Left hindlimb (tissue), 1 donor: ENCODE measurements around the gene USP40.

Source experiments
- DNase-seq: peaks from one replicate; pipeline ENCODE4 v3.0.0-alpha.2; 2018

Gene USP40

DNA sequence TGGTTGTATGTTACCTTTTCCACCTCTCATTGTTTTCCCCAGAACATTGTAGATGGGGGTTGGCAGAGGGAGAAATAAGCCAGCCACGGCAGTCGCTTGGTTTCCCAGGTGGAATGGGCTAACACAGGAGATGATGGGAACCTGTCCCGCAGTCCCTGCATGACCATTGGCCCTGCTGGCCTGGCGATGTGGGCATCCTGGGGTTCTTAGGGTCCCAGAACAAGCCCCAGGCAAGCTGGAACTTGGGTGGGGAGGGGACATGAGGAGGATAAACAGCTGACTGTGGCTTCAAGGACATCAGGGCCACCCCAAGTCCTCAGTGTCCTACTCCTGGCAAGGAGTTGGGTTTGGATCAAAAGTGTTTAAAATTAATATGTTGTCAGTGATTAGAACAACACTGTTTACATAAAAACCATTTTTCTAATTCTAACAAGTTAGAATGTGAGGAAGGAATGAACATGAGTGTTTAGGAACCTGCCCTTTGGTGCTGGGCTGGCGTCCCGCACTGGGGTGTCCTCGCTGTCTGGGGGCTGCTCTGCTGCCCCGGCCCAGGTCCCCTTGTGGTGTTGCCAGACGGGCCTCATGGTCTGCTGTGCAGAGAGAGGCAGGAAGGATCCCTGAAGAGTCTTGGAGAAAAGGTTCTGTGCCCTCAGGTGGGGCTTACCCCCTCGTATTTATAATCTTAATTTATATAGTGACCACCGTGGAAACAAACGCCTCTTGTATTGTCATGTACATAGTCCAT, 95.1 kb downstream of the USP40 start:
- DNase-seq = no peak

DNA sequence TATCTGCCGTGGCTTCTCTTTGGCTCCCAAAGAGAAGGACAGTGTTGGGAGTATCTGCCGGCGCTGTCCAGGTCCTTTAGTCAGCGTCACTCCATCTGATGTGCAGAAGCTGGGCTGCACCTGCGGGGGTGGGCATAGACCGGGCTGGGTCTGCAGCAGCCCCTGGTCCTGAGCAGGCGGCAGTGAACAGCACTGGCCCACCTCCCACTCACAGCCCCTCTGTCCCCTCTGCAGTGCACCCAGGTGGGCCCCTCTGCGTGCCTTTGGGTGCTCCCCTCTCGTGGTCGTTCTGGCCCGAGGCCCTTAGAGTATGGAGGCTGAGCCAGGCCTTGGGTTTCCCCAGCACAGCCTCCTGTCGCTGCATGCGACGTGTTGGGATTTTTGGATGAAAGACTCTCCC, 95.7 kb downstream of the USP40 start:
- peak; percentile 21 for DNase-seq

GRCh38 chr2:233470011-233470687, 96.4 kb downstream of the USP40 start:
- peak; percentile 63 for DNase-seq

DNA sequence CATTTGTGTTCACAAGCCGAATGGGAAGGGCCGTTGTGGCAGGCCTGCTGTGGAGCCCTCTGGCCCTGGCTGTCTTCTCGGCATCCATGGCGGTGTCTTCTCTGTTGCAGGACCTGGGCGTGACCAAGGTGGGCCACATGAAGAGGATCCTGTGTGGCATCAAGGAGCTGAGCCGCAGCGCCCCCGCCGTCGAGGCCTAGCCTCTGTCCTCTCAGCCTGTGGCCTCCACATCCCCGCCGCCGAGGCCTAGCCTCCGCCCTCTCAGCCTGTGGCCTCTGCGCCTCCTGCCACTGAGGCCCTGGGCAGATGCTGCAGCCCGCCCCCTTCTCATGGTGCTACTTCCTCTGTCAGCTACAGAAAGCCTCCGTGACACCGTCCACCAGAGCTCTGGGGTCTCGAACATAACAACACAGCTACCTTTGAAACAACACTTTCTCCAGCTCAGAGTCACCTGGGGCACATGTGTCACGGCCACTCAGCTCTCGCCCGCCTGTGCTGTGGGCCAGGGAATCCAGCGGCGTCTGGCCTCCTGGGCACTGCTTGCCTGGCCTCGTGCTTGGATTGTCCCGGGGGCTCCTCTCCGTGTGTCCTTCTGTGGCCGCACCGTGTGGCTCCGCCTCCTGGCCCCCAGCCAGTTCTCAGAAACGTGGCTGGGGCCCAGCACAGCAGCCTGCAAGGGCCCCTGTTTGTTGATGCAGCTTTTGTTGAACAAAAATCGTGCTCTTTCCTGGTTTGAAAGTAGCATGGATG, 97.1 kb downstream of the USP40 start:
- DNase-seq = peak; percentile 17

DNA sequence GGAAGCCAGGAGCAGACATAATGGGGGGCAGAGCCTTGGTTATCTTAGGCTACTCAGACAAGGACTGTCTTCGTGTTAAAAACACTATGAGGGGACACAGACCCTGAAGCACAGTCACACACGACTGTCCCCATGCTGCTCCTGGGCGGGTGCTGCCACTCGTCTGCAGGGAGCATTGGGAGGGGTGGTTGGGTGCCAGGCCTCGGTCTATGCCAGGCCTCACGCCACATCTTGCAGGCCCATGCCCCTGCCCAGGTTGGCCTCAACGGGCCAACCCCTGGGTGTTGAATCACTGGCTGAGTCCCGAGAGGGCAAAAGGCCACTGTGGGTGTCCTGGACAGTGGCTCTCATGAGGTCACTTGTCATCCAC, 97.9 kb downstream of the USP40 start:
- DNase-seq = peak; percentile 21

DNA sequence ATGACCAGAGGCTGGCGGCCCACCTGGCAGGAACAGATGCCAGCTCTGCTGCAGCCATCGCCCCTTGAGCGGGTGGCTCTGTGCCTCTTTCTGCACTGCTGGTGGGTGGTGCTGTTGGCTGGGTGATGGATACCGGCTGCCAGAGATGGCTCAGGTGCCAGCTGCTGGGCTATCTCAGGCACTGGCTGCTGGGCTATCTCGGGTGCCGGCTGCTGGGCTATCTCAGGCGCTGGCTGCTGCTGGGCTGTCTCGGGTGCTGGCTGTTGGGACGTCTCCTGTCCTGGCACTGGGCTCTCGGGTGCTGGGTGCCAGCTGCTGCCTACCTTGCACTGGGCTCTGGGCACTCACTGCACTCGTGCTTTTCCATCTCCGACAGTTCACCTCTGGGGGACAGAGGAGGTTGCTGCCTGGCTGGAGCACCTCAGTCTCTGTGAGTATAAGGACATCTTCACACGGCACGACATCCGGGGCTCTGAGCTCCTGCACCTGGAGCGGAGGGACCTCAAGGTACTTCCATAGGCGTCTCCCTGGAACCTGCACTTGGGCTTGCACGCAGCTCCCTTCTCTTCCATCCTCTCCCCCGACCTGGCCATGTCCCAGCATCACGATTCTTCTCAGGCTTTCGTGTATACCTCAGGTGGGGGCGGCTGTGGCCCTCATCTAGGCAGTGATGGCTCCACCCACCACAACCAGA, 98.4 kb downstream of the USP40 start:
- DNase-seq = peak; percentile 20

DNA sequence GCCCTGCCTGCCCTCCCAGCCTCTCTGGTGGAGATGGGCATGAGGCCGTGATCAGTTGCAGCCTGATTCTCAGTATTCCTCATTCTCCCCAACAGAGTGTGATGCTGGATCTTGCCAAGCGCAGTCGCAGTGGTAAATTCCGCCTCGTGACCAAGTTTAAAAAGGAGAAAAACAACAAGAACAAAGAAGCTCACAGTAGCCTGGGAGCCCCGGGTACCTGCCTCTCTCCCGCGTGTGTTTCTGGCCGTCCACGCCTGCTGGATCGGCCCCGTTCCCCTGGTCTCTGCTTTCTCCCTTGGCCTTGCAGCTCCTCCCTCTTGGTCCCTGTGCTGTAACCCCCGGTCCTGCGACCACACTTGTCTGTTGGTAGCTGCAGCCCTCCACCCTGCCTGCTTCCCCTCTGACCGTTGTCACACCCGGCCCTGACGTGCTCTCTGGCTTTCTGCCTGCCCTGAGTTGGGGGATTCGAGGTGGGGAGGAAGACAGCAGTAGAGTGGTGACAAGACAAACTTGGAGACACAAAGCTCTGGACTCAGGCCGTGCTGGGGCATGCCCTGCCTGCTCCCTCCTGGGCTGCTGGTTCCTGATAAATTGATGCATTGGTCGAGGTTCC, 99.5 kb downstream of the USP40 start:
- peak; percentile 26 for DNase-seq

GRCh38 chr2:233464531-233465240, 101.9 kb downstream of the USP40 start:
- peak; percentile 17 for DNase-seq

GRCh38 chr2:233464056-233464455, 102.5 kb downstream of the USP40 start:
- DNase-seq = no peak

- no peak for DNase-seq
These were observed 103.0 kb downstream of the USP40 start for GRCh38 chr2:233463586-233463985.

GRCh38 chr2:233462826-233463470, 103.6 kb downstream of the USP40 start:
- no peak for DNase-seq

DNA sequence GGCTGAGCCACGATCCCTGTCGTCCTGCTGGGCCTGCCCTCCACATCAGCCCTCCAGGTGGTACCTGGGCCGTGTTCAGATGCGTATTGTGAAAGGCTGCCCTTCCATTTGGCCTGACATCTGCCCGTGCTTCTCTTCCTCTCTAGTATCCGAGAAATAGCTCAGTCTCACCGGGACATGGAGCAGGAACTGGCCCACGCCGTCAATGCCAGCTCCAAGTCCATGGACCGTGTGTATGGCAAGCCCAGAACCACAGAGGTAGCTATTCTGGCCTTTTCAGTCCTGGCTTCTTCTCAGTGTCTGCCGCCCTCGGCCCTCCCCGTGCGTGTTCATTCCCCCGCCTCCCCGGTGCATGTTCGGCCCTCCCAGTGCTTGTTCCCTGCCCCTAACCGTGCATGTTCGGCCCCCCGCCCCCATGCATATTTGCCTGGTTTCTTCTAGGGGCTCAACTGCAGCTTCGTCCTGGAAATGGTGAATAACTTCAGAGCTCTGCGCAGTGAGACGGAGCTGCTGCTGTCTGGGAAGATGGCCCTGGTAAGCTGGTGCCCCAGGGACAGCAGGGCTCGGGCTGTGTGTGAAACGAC, 104.3 kb downstream of the USP40 start:
- DNase-seq = no peak

DNA sequence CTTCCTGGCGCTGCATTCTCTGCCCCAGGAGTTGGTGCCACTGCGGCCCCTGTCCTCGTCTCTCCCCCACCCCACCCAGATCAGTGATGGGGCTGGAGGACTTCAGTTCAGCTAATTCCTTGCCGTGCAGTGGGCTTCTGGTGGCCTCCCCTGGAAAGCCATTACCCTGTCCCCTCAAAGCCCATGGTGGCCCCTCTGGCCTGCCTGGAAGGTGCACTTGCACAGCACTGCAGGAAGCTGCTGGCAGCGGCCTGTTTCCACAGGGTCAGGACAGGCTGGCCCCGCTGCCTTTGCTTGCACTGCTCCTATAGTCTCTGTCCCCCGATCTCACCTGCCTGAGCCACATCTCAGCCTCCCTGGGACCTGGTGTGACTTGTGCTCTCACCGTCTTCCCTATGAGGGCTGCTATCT, 105.1 kb downstream of the USP40 start:
- DNase-seq = no peak

DNA sequence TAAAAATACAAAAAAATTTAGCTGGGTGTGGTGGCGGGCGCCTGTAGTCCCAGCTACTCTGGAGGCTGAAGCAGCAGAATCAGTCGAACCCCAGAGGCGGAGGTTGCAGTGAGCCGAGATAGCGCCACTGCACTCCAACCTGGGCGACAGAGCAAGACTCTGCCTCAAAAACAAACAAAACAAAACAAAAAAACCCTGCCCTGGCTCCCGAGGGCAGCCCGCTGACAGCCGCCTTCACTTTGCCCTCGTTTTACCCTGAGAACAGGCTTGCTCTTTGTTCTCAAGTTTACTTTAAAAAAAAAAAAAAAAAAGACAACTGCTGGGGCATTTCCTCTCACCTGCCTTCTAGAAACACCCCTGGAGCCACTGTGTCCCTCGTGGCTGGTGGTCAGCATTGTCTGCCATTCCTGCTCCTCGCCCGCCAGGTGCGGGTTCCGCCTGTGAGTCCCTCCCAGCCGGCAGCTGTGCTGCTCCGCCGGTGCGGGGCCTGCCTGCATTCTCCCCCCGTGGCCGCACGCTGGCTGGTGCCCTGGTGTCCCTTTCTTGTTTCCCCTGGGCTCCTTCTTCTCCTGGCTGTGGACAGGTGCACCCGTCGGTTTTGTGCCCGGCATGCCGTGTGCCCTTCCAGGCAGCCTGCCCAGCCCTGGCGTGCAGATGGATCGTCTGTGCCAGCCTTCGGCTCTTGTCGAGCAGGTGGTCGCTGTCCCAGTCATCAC, 105.7 kb downstream of the USP40 start:
- DNase-seq = peak; percentile 40

DNA sequence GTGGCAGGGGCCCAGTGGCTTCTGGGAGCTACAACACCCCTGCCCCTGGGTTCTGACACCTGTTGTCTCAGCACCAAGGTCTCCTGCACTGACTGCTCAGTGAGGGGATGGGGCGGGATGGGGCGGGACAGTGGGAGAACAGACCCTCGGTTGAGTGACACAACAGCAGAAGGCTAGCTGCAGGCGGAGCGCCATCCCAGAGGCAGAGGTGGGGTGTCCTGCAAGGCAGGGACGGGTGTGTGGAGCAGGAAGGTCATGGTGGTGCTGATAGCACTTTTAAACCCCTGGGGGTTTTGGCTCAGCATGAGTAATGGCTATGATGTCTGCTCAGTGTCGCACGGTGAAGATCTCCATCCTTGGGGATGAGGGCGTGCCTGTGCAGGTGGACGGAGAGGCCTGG, 107.2 kb downstream of the USP40 start:
- peak; percentile 12 for DNase-seq

DNA sequence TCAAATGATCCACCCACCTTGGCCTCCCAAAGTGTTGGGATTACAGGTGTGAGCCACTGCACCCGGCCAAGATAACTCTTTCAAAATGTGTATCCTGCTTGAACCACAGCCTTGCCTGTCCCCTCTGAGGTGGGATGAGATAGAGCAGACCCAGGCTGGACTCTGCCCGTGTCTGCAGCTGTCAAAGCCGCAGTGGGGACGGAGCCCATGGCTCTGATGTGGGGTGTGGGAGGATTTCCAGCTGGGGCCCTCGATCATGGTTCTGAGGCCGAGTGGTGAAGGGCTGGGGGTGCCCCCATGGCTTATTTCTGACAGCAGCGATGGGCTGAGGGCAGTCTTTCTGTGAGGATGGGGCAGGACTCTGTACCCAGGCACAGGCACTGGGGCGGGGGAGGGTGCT, 107.8 kb downstream of the USP40 start:
- peak; percentile 18 for DNase-seq

DNA sequence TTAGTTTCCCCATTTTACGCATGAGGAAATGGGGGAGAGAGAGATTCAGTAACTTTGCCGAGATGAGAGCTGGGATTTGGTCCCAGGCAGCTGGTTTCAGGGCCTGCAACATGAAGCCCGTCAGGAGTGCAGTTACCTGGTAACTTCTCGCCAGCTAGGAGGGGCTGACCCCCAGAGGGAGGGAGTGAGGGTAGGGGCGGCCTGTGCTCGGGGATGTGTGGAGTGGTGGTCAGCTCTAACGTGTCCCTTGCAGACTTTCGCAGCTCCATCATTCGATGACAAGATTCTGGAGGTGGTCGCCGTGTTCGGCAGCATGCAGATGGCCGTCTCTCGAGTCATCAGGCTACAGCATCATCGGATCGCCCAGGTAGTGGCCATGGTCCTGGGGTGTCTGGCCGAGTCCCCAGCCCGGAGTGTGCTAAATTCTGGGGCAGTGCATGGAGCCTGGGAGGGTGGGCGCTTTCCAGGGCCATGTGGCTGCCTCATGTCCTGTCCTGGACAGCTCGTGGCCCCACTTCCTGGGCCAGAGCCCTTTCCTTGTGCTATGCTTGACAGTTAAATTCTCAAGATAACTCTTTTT, 108.5 kb downstream of the USP40 start:
- no peak for DNase-seq

GRCh38 chr2:233457356-233457755, 109.2 kb downstream of the USP40 start:
- no peak for DNase-seq

- peak; percentile 22 for DNase-seq
These were observed 109.6 kb downstream of the USP40 start for GRCh38 chr2:233456934-233457333.

DNA sequence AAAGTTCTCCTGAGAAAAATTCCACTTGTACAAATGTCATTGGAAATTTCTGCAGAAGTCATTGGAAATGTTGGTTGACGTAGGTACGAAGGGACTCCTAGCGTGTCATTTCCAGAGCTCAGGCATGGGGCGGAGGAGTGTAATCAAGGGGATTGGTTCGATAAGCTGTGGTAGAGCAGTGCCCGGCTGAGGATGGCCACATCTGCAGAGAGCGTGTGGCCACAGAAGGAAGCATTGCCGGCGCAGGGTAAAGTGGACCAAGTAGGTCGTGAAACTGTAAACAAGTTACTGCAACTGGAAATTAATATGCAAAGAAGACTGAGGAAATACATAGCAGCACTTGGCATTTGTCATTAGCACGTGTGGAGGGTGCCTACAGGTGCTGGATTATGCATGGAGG, 110.5 kb downstream of the USP40 start:
- no peak for DNase-seq
